Epithelial cell of proximal tubule (primary cell): ENCODE results near the gene STUB1. TPM values are rescaled to one million over a fixed set of nuclear protein-coding genes. Genes with fewer than 3 reads are reported as not detected.

Source experiments
- DNase-seq: peaks from one replicate; pipeline ENCODE4 v3.0.0-alpha.2; 2011; ENCODE audit warnings: low read depth
- H3K4me3 ChIP-seq: 2 replicates; pipeline ENCODE4 v1.5.1; 2011; ENCODE audit warnings: low read depth, mild to moderate bottlenecking, low read length
- CTCF ChIP-seq: conservative IDR thresholded peaks from 2 replicates; pipeline ENCODE4 v1.5.1; 2012; ENCODE audit warnings: low read depth, mild to moderate bottlenecking, low read length
- total RNA-seq: library from RNA; depleted of rRNA; stranded (reverse); fragments of >200 nt; gene quantifications from 2 replicates; pipeline ENCODE4 v1.2.3, GENCODE V29; 2015

The STUB1 gene
- total RNA-seq, 1 donor from 2014 or later: 158 TPM

GRCh38 chr16:659618-660017 lies 20.6 kb upstream of the STUB1 start:
- no peak overlapping the region for H3K4me3 ChIP-seq
- no peak for DNase-seq

GRCh38 chr16:660132-660458 lies 20.1 kb upstream of the STUB1 start:
- H3K4me3 ChIP-seq: no peak overlapping the region
- DNase-seq: no peak
- no peak for TF ChIP-seq CTCF

More at GRCh38 chr16:659618-660017, 20.6 kb upstream of the STUB1 start:
- no peak for TF ChIP-seq CTCF

- DNase-seq: no peak
- TF ChIP-seq CTCF: peak; percentile 44
- H3K4me3 ChIP-seq: peak overlapping the region; percentile 5
Measured at GRCh38 chr16:660459-661183, 19.6 kb upstream of the STUB1 start.

GRCh38 chr16:661184-661821 lies 18.9 kb upstream of the STUB1 start:
- H3K4me3 ChIP-seq: peak overlapping the region; percentile 5
- DNase-seq: no peak
- TF ChIP-seq CTCF: no peak

GRCh38 chr16:662095-662494 lies 18.1 kb upstream of the STUB1 start:
- DNase-seq: no peak
- TF ChIP-seq CTCF: no peak
- H3K4me3 ChIP-seq: no peak overlapping the region

- DNase-seq: no peak
- H3K4me3 ChIP-seq: no peak overlapping the region
- TF ChIP-seq CTCF: no peak
Measured at GRCh38 chr16:662597-662996, 17.6 kb upstream of the STUB1 start.

GRCh38 chr16:666572-666971 lies 13.6 kb upstream of the STUB1 start:
- no peak for TF ChIP-seq CTCF
- no peak overlapping the region for H3K4me3 ChIP-seq
- no peak for DNase-seq
